ENCODE data around the gene CHN1.

Gene CHN1

GRCh38 chr2:175004730-175004979, 526 bp downstream of the CHN1 start:
- TF ChIP-seq CTCF (IDR thresholded peaks at IDR 0.05; ENCODE audit: insufficient read depth, low read length, missing control alignments), result no peak
- ChIA-PET POLR2A (no interaction called here), CTCF (interaction anchor here (1.2 to 6.0 kb wide), 8 partner anchors 11 to 305 kb away, joined by 3 to 33 read pairs (median 7); no protein-coding TSS in a partner anchor)
- DNase-seq (ENCODE audit: low read depth, low spot score), result no peak
- peak overlapping the region; percentile 64 for H3K4me3 ChIP-seq (ENCODE audit: low read depth, low read length)

- no peak for DNase-seq (ENCODE audit: low read depth, low spot score)
- peak overlapping the region; percentile 64 for H3K4me3 ChIP-seq (ENCODE audit: low read depth, low read length)
- no peak for TF ChIP-seq CTCF (IDR thresholded peaks at IDR 0.05; ENCODE audit: insufficient read depth, low read length, missing control alignments)
- POLR2A ChIA-PET, result no interaction called here
- CTCF ChIA-PET, result interaction anchor here (1.0 to 6.0 kb wide), 9 partner anchors 11 to 307 kb away, joined by 4 to 33 read pairs (median 7); no protein-coding TSS in a partner anchor
Measured at GRCh38 chr2:175003875-175004729, 1.1 kb downstream of the CHN1 start.

- POLR2A ChIA-PET, result no interaction called here
Measured at GRCh38 chr2:175002547-175003274, 2.5 kb downstream of the CHN1 start.

GRCh38 chr2:175001566-175001965, 3.6 kb downstream of the CHN1 start:
- no peak overlapping the region for H3K4me3 ChIP-seq (ENCODE audit: low read depth, low read length)
- no peak for DNase-seq (ENCODE audit: low read depth, low spot score)
- ChIA-PET CTCF (interaction anchor here (0.6 to 6.0 kb wide), 10 partner anchors 8 to 424 kb away, joined by 3 to 33 read pairs (median 4); no protein-coding TSS in a partner anchor), POLR2A (no interaction called here)
- no peak for TF ChIP-seq CTCF (IDR thresholded peaks at IDR 0.05; ENCODE audit: insufficient read depth, low read length, missing control alignments)

More at GRCh38 chr2:175002547-175003274, 2.5 kb downstream of the CHN1 start:
- TF ChIP-seq CTCF (IDR thresholded peaks at IDR 0.05; ENCODE audit: insufficient read depth, low read length, missing control alignments), result no peak
- no peak for DNase-seq (ENCODE audit: low read depth, low spot score)
- CTCF ChIA-PET, result interaction anchor here (0.9 to 6.0 kb wide), 9 partner anchors 9 to 315 kb away, joined by 3 to 33 read pairs (median 4); no protein-coding TSS in a partner anchor
- H3K4me3 ChIP-seq (ENCODE audit: low read depth, low read length), result no peak overlapping the region

- no peak for TF ChIP-seq CTCF (IDR thresholded peaks at IDR 0.05; ENCODE audit: insufficient read depth, low read length, missing control alignments)
- no peak for DNase-seq (ENCODE audit: low read depth, low spot score)
- CTCF ChIA-PET, result interaction anchor here (0.9 to 3.4 kb wide), 8 partner anchors 10 to 300 kb away, joined by 3 to 29 read pairs (median 4); no protein-coding TSS in a partner anchor
- H3K4me3 ChIP-seq (ENCODE audit: low read depth, low read length), result no peak overlapping the region
- POLR2A ChIA-PET, result no interaction called here
Measured at GRCh38 chr2:174997110-174997509, 8.1 kb downstream of the CHN1 start.

DNA sequence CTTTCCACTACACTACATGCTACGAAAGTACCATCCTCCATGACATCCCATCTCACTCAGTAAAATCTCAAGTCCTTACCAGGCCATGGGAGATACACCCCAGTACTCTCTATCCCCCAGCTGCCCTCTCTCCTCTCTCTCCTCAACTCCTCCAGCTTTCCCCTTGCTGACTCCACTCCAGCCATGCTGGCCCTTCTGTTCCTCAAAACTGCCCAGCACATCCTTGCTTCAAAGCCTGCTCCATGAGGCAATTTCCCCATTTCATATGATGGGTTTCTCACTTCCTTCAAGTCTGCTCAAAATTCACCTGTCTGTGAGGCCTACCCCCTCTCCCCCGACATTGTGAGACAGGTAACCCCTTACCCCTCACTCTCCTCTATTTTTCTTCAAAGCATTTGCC, 8.6 kb downstream of the CHN1 start:
- POLR2A ChIA-PET, result no interaction called here
- DNase-seq (ENCODE audit: low read depth, low spot score), result no peak
- no peak for TF ChIP-seq CTCF (IDR thresholded peaks at IDR 0.05; ENCODE audit: insufficient read depth, low read length, missing control alignments)
- H3K4me3 ChIP-seq (ENCODE audit: low read depth, low read length), result no peak overlapping the region
- CTCF ChIA-PET, result interaction anchor here (0.9 to 3.4 kb wide), 7 partner anchors 9 to 298 kb away, joined by 3 to 29 read pairs (median 3); no protein-coding TSS in a partner anchor
